ENCODE results near the gene P4HA1.
A peak's percentile ranks its signal among the peaks of the same experiment; 100 is the strongest.
"Not testable (repeated sequence)": the region's sequence is repeated elsewhere in the genome, so short reads cannot be mapped to it uniquely, and the experiment has no call there.

P4HA1 gene

DNA sequence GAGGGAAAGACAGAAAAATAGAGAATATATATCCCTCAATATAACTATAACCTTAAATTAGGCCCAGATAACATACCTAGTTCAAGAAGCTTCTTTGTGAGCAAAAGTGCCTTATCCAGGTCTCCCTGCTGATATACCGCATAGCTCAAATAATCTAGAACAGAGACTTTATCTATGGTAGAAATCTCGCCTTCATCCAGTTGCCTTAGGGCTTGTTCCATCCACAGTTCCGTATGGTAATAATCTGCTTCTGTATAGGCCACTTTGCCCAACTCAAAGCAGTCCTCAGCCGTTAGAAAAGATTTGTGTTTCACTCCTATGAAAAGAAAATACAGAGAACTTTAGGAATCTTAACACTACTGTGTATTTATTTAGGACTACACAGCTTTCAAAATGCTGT is 43.4 kb downstream of the P4HA1 start:
- no peak overlapping the region for H3K4me3 ChIP-seq (ENCODE audit: control insufficient read depth, low read depth, low read length)
- TF ChIP-seq, protein P1, sequence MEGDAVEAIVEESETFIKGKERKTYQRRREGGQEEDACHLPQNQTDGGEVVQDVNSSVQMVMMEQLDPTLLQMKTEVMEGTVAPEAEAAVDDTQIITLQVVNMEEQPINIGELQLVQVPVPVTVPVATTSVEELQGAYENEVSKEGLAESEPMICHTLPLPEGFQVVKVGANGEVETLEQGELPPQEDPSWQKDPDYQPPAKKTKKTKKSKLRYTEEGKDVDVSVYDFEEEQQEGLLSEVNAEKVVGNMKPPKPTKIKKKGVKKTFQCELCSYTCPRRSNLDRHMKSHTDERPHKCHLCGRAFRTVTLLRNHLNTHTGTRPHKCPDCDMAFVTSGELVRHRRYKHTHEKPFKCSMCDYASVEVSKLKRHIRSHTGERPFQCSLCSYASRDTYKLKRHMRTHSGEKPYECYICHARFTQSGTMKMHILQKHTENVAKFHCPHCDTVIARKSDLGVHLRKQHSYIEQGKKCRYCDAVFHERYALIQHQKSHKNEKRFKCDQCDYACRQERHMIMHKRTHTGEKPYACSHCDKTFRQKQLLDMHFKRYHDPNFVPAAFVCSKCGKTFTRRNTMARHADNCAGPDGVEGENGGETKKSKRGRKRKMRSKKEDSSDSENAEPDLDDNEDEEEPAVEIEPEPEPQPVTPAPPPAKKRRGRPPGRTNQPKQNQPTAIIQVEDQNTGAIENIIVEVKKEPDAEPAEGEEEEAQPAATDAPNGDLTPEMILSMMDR (conservative IDR thresholded peaks at IDR 0.05; ENCODE audit: control insufficient read depth, insufficient read depth, low read depth, low read length): no peak
- no peak for DNase-seq (ENCODE audit: low read depth)

DNA sequence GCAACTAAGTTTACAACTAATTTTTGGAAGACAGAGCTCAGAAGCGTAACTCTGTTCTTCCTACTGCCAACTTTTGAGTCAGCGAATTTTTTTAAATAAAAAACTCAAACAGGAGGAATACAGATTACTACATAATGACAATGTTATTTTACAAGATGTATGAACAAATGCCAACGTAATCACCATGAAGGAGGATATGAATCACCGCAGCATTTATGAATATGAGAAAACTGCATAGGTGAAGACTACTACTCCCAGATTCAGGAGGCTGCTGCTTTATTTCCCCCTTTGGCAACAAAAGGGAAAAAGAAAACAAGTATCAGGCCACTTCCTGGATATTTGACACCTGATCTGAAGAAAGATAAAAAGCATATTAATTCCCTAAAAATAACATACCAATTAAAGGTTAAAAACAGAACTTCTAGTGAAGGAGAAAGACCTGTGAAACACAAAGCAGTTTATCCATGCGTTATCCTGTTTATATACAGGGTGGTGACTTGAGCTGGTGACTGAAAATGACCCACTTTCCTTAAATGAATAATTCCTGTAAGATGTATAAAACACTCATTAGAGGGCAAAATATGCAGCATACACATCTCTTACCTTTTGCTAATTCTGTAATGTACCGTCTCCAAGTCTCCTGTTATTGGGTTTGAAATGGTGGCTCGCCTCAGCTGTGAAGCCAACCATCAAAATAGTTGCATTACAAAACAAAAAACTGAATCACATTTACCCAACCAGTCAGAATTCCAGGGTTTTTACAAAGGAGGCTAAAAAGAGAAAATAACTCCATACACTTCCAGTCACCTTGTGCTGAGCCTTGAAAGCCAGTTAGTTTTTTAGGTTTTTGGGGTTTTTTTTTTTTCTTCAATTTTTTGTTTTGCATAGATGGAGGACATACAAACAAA is 52.0 kb downstream of the P4HA1 start:
- TF ChIP-seq, protein P1 (conservative IDR thresholded peaks at IDR 0.05; ENCODE audit: control insufficient read depth, insufficient read depth, low read depth, low read length): no peak
- peak; percentile 92 for DNase-seq (ENCODE audit: low read depth)
- no peak overlapping the region for H3K4me3 ChIP-seq (ENCODE audit: control insufficient read depth, low read depth, low read length)

DNA sequence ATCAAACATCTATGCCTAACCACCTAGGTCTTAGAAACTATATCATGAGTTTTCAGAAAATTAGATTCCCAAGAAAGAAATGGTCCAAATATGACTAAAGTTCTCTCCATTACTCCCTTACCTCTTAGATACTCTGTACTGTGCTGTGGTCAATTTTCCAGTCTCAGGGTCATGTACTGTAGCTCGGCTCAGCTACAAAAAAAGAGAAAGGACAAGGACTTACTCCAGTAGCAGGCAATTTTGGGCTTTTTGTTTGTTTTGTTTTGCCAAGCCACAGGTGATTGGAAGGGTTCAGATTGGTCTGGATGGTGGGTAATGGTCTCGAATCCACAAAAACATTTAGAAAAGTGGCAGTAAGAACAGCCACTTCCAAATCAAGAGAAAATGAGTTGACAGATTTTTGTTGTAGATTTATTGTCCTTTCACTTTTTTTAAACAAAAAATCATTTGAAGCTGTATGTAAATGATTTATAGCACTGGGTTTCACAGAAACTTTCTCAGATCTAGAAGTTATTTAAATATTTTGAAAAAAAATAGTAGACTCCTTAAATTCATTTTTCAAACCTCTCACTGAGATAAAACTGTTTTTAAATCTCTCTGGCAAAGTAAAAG is 52.8 kb downstream of the P4HA1 start:
- DNase-seq (ENCODE audit: low read depth): no peak
- H3K4me3 ChIP-seq (ENCODE audit: control insufficient read depth, low read depth, low read length): no peak overlapping the region
- TF ChIP-seq, protein P1 (conservative IDR thresholded peaks at IDR 0.05; ENCODE audit: control insufficient read depth, insufficient read depth, low read depth, low read length): no peak

DNA sequence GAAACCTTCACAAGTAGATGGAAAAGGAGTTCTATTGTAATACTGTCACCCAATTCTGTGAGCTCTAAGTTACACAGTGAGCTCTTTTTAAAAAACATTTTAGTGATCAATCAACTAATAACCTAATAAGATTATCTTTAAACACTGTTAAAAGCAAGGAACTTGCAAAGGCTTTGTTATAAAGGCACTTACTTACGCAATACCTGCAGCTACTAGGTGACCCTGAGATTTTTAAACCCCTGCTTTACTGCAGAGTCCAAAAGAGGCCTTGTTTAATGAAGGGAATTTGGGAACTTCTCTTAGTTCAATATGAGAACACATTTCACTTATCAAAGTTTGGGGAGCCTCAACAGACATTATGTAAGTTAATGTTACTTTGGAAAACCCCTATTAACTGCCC is 53.3 kb downstream of the P4HA1 start:
- TF ChIP-seq, protein P1 (conservative IDR thresholded peaks at IDR 0.05; ENCODE audit: control insufficient read depth, insufficient read depth, low read depth, low read length): no peak
- H3K4me3 ChIP-seq (ENCODE audit: control insufficient read depth, low read depth, low read length): no peak overlapping the region
- DNase-seq (ENCODE audit: low read depth): no peak

DNA sequence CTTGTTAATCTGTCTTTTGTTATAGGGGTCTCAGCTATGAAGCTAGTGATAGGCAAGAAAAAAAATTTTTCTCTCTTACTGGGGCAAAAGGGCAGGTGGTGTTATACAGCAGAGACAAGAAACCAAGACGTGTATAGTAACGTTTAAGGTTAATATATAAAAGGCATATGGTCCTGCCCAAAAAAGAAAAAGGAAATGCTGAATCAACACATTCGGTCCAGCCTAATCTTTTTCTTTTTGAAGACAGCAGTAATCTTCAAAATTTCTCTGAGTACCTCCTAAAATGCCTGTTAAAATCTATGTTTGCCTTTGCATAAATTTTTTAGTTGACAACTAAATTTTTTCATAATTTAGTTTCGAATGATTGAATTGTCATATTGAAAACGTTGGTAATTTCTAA is 54.5 kb downstream of the P4HA1 start:
- DNase-seq (ENCODE audit: low read depth): no peak
- TF ChIP-seq, protein P1 (conservative IDR thresholded peaks at IDR 0.05; ENCODE audit: control insufficient read depth, insufficient read depth, low read depth, low read length): no peak
- H3K4me3 ChIP-seq (ENCODE audit: control insufficient read depth, low read depth, low read length): no peak overlapping the region

DNA sequence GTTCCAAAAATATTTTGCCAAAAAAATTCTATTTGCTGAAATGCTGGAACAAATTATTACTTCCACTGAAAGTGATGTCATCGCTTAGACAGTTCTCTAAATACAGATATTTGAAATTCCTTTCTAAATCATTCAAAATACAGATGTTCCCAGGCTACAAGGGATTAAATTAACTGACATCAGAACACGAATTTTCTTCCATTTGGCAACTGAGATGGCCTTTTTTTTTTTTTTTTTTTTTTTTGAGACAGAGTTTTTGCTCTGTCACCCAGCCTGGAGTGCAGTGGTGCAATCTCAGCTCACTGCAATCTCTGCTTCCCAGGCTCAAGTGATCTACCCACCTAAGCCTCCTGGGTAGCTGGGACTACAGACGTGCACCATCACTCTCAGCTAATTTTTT is 57.0 kb downstream of the P4HA1 start:
- TF ChIP-seq, protein P1 (conservative IDR thresholded peaks at IDR 0.05; ENCODE audit: control insufficient read depth, insufficient read depth, low read depth, low read length): no peak
- DNase-seq (ENCODE audit: low read depth): peak; percentile 86
- H3K4me3 ChIP-seq (ENCODE audit: control insufficient read depth, low read depth, low read length): no peak overlapping the region

DNA sequence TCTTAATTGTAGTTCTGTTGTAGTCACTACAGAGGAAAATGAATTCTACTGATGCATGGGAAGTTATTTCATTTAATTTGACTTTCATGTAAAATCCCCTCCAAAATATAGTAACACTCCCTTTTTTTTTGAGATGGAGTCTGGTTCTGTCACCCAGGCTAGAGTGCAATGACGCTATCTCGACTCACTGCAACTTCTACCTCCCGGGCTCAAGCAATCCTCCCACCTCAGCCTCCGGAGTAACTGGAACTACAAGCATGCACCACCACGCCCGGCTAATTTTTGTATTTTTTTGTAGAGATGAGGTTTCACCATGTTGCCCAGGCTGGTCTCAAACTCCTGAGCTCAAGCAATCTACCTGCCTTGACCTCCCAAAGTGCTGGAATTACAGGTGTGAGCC is 60.4 kb downstream of the P4HA1 start:
- DNase-seq (ENCODE audit: low read depth); H3K4me3 ChIP-seq (ENCODE audit: control insufficient read depth, low read depth, low read length): not testable (repeated sequence)
